GM21825 (cell line): ENCODE results near the gene NACC2.

Source experiments
- ATAC-seq: cut with Tn5 transposase; IDR thresholded peaks from one replicate; pipeline ENCODE4 v1.9.1; 2021; ENCODE audit warnings: mild to moderate bottlenecking, moderate library complexity; ENCODE audit not compliant: unreplicated experiment

Gene NACC2

DNA sequence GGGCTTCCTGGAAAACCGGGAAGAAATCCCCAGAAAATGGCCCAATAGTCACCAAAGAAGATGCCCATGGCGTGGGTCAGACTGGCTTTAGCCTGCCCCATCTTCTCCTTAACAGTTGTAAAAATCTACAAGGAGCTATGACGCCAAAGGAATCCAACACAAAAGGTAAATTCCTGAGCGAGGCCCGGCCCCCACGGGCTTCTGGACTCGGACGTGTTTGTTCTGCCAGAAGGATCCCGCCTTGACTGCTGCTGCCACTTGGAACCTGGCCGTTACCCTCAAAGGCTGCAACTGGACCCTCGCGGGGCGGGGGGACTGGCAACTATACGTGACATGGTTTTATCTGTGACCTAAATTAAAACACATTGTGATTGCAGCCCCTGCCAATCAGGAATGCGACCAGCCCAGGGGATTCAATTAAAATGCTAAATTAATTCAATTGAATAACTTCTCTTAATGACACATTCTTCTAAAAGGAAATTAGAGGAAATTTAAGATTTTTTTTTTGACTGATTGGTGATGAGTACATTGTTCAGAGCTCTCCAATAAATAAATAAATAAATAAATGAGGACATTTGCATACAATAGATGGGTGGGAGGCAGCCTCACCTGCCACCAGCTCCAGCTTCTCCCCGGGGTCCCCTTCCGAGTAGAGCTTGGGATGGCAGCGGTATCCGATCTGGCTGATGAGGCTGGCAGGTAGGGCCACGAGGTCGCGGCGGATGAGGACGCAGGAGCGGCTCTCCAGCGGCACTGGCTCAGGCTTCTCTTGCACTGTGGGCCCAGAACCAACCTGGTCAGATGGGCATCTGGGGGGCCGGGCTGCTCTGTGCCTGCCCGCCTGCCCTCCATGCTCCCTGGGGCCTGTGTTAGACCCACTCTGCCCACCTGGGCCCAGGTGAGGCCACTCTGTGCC, 79.2 kb downstream of the NACC2 start:
- no peak for ATAC-seq

- no peak for ATAC-seq
These were observed 80.0 kb downstream of the NACC2 start for GRCh38 chr9:136014924-136015633.

DNA sequence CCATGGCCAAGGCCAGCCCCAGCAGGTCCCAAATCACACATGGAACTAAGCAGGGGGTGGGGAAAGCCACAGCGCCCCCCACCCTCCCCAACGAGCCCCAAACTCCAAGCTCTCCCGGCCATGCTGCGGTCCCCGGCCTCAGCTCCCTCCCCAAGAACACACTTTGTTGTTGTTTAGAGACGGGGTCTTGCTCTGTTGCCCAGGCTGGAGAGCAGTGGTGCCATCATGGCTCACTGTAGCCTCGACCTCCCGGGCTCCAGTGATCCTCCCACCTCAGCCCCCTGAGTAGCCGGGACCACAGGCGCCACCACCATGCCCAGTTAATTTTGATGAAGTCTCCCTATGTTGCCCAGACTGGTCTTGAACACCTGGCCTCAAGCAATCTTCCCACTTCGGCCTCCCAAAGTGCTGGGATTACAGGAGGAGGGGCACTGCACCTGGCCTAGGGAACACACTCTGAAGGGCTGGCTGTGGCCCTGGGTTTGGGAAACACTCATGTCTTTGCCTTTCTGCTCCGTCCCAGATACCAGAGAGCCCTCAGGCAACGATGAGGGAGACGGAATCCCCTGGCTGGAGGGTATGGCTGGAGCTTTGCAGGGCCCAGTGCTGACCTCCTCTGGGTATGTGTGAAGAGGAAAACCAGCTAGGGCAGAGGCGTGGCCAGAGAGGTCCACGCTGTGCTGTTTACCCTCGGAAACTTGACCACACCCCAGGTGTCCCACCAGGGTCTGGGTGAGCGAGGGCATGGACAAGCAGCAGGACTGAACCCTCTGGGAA, 80.8 kb downstream of the NACC2 start:
- no peak for ATAC-seq

GRCh38 chr9:136013524-136014034, 81.5 kb downstream of the NACC2 start:
- ATAC-seq, result no peak

DNA sequence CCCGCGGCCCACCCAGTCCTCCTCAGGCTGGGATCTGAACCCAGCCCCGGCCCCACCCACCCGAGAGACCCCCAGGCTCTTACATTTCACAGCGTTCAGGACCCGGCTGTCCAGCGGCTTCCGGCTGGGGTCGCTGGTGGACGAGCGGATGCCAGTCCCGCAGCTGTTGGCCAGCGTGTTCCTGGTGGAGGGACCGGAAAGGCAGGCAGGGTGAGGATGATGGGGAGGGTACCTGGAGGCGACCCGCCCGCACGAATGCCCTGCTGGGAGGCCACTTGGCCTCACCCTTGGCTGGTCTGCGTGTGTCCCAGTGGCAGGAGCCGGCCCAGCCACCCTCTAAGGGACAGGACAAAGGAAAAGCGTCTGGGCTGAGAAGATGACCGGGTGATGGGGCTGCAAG, 82.0 kb downstream of the NACC2 start:
- ATAC-seq, result no peak

GRCh38 chr9:136012651-136013050, 82.4 kb downstream of the NACC2 start:
- ATAC-seq, result no peak

- ATAC-seq, result no peak
These were observed 83.2 kb downstream of the NACC2 start for GRCh38 chr9:136011703-136012496.

GRCh38 chr9:136011376-136011702, 83.8 kb downstream of the NACC2 start:
- no peak for ATAC-seq

DNA sequence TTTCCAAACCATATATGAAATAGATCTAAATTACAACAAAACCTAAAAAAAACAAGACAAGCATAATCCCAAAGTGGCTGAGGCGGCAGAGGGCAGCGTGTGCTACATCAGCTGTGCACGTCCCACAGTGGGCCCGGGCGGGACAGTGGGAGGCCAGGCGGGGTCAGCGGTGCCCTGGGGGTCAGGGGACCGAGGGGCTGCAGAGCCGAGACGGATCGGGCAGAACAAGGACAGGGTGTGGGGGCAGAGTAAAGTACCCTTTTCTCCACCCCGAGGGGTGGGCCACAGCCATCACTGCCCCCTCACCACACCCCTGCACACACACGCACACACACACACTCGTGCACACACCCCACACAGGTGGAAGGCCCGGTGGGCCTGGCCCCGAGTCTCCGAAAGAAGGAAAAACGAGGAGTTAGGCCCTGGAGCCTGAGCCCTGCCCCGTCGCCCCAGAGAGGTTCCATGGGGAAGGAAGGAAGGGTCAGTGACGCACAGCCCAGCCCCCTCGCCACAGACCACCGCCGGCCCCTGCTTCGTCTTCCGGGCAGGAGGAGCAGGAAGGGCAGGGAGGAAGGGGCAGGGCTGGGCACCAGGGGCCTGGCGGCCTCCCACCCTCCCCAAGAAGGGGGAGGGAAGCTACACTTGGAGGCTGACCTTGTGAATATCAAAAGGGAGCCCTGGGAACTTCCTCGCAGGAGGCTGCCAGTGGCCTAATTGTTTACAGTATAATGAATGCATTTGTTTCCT, 84.3 kb downstream of the NACC2 start:
- no peak for ATAC-seq

- no peak for ATAC-seq
These were observed 84.9 kb downstream of the NACC2 start for GRCh38 chr9:136010176-136010575.

DNA sequence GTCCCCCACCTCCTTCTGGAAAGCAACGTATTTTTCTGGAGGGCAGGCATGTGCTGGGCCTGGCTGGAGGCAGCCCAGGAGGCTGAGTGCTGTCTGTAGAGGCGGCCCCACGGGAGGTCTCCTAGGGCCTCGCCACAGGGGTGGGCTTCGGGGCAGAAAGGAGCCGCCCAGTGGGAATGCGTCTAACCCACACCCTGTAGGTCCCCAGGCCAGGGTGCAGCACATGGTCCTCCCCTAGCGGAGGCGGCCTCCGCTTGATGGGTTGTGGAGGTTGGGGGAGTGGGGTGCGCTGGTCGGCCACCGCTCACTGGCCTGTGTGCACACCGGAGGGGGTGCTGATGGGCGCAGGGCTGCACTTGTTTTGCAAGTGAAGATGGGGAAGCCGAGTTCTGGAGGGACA, 85.6 kb downstream of the NACC2 start:
- no peak for ATAC-seq

DNA sequence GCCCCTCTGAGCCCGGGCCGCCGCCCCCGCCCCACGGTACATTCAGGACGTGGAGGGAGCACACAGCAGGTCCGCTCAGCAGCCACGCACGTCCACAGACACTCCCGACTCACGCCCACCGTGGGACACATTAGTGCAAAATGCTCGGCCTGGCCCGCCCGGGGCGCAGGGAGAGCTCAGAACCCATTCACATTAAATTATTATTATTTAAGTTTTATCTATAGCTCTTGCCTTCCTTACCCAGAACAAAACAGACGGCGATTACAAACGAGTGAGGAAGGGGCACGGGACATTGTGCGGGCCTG, 86.4 kb downstream of the NACC2 start:
- ATAC-seq, result no peak

- ATAC-seq, result no peak
These were observed 87.0 kb downstream of the NACC2 start for GRCh38 chr9:136007934-136008692.

DNA sequence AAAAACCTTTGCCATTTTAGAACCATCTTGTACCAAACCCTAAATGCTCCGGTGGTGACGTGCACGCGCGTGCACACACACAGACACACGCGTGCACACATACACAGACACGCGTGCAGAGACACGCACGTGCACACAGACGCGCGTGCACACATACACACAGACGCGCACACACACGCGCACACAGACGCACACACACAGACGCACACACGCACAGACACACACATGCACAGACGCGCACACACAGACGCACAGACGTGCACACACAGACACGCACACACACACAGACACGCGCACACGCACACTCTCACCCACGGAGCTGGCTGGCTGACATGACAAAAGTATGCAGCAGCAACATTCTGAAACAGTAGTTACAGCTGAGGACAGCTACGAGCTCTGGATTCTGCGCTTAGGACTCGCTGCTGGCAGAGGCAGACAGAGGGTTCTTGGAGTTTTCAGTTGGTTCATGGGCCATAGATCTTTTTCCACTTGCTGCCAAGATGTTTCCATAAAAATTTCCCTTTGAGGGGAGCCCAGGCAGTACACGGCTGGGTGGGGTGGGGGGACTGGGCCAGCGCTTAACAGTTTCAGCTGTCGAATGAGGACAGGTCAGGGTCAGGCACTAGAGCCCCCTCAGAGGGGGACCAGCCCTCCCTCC, 87.7 kb downstream of the NACC2 start:
- ATAC-seq, result no peak

- no peak for ATAC-seq
These were observed 88.9 kb downstream of the NACC2 start for GRCh38 chr9:136006169-136006568.

DNA sequence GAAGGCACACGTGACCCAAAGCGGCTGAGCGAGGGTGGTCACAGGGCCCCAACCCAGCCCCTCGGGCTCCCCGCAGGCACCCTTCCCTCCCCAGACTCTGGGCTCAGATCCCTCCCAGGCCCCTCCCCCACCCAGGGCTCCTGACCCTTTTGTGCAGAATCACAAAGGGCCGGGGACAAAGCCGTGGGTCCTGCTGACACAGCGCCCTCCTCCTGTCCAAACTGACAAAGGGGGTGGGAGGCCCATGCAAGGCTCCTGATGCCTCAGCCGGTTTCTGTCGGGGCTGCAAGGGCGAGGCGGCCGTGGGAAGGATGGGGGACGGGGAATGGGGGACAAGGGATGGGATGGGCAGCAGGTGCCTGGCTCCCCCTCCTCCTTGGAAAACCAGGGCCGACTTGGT, 90.4 kb downstream of the NACC2 start:
- no peak for ATAC-seq

- no peak for ATAC-seq
These were observed 90.9 kb downstream of the NACC2 start for GRCh38 chr9:136004219-136004618.

DNA sequence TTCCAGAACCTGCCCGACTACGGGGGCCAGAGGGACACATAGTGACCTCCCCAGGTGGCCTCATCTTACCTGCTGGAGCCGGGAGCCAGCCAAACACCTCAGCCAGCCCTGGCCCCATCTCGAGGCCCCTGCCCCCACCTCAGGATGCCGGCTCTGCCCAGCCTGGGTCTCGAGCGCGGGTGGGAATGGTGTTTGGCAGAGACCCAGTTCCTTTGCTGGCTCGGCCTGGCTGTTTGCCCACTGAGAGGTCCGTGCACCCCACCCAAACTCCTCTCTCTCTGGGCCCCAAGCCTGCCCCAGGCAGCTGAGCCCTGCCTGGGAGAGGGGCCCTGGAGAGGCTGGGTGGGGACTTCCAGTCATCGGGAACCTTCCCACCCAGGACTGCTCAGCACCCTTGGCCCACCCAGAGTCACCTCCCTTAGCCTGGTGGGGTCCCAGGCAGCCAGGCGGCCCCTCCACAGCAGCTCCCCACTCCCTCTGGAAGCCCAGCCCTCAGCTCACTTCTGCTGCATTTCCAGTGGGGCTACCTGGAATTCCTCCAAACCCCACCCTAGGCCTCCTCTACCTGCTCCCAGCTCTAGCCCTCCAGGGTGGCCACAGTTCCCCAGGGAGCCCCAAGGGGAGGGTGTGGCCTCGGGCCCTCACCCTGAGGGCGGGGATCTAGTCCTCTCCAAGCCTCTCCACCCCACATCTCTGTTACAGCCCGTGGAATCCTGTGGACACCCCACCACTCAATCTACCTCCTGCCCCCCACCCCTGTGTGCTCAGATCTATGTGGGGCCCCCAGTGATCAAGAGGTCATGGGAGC, 91.5 kb downstream of the NACC2 start:
- no peak for ATAC-seq
